ENCODE results near the gene LYZL1.
"Not testable (repeated sequence)": the region's sequence is repeated elsewhere in the genome, so short reads cannot be mapped to it uniquely, and the experiment has no call there.

Gene LYZL1

GRCh38 chr10:29288906-29289305 is at the start of gene LYZL1:
Gene LYZL1, plus strand, starts transcription at chr10:29289070. Its CDS starts 2,798 bp downstream, at chr10:29291868.
- not testable (repeated sequence) for DNase-seq (ENCODE audit: low spot score)

- no peak for DNase-seq (ENCODE audit: low spot score)
Observed at GRCh38 chr10:29239569-29240472, 49.0 kb upstream of the LYZL1 start.

DNA sequence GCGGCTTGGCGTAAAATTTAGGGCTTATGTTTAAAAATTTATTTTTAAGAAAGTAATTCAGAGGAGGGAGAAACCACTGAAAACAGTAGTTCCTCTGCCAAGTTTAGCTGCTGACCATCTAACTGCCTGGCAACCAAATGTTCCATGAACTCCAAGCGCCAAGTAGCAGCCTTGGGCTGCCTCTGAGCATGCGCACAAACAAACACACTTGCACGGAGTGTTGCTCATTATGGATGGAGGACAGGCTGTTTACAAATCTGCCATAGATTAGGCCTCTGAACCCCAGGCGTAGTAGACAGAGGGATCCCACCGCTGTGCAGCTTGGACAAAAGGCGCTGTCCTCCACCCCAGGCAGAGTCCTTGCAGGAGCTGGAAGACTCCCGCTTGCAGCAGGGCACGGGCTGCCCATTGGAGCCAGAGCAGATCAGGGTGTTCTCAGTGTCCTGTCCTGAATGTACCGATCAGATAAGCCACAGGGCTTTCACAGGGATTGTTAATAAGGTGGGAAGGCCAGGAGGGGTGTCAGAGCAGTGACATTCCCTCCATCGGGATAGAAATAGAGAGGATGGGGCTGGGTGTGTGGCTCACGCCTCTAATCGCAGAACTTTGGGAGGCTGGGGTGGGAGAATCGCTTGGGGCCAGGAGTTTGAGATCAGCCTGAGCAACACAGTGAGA is 47.7 kb upstream of the LYZL1 start:
- DNase-seq (ENCODE audit: low spot score): no peak

- DNase-seq (ENCODE audit: low spot score): no peak
Observed at GRCh38 chr10:29241925-29242324, 46.9 kb upstream of the LYZL1 start.

GRCh38 chr10:29243066-29243465 is 45.8 kb upstream of the LYZL1 start:
- DNase-seq (ENCODE audit: low spot score): no peak

DNA sequence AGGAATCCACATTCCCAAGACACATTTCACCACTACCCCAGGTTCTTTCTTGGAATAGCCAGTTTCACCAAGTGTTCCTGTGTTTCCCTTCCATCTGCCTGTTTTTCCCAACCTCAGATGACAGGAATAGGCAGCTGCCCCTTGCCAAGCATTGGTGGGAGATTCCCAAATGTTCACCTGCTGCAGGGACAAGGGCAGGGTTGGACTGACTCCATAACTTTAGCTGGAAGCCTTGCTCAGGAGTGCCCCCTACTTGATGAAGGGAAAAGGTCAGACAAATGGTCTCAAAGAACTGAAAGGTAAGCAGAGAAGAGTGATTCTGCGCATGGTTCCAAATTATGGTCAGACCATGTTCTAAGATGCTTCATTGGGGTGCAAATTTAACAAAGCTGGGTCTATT is 45.1 kb upstream of the LYZL1 start:
- DNase-seq (ENCODE audit: low spot score): no peak

- no peak for DNase-seq (ENCODE audit: low spot score)
Observed at GRCh38 chr10:29244978-29245377, 43.9 kb upstream of the LYZL1 start.

- DNase-seq (ENCODE audit: low spot score): peak; percentile 98
Observed at GRCh38 chr10:29245476-29245875, 43.4 kb upstream of the LYZL1 start.

DNA sequence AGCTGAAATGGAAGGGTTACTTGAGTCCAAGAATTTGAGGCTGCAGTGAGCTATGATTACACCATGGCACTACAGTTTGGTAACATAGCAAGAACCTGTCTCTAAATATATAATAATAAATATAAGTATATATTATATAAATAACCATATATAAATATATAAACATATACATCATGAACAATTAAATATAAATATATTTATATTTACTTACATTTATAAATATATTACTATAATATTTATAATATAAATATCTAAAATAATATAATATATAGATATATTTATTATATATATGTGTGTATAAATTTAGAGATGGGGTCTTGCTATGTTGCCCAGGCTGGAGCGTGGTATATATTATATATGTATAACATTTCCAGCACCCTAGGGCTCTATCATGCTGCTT is 42.4 kb upstream of the LYZL1 start:
- no peak for DNase-seq (ENCODE audit: low spot score)

- no peak for DNase-seq (ENCODE audit: low spot score)
Observed at GRCh38 chr10:29248158-29248557, 40.7 kb upstream of the LYZL1 start.

DNA sequence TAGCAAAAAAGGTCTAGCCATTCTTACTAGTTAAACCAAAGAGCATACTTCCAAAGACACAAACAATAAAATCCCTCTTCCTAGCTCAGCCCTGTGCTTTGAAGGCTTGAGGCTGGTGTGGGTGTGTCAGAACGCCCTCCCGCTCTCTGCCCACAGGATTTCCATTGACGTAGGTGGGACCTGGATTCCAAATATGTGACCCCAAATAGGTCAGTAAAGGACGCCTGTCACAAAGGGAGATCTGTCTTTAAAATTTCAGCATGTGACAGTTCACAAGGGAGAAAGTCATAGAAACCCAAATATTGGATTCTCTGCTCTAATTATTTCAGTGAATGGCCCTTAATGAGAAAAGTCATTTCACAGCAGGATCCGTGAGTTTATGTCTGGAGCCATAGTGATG is 39.9 kb upstream of the LYZL1 start:
- DNase-seq (ENCODE audit: low spot score): peak; percentile 31

DNA sequence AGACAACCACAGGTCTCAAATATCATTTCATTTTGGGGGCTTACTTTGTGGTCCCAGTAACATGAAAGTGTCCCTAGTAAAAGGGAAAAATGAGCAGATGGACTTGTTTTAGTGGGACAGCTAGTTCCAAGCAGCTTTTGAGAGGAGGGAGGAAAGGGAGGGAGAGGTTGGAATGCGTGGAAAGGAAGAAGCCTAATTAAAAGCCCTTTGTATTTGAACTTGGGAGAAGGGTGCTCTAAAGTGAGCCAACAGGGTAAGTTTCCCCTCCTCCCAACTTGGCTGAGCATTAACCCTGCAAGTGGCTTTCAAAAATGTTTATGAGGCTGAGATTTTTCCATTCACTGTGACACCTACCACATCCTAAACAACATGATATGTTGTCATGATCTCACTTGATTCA is 38.8 kb upstream of the LYZL1 start:
- DNase-seq (ENCODE audit: low spot score): no peak

DNA sequence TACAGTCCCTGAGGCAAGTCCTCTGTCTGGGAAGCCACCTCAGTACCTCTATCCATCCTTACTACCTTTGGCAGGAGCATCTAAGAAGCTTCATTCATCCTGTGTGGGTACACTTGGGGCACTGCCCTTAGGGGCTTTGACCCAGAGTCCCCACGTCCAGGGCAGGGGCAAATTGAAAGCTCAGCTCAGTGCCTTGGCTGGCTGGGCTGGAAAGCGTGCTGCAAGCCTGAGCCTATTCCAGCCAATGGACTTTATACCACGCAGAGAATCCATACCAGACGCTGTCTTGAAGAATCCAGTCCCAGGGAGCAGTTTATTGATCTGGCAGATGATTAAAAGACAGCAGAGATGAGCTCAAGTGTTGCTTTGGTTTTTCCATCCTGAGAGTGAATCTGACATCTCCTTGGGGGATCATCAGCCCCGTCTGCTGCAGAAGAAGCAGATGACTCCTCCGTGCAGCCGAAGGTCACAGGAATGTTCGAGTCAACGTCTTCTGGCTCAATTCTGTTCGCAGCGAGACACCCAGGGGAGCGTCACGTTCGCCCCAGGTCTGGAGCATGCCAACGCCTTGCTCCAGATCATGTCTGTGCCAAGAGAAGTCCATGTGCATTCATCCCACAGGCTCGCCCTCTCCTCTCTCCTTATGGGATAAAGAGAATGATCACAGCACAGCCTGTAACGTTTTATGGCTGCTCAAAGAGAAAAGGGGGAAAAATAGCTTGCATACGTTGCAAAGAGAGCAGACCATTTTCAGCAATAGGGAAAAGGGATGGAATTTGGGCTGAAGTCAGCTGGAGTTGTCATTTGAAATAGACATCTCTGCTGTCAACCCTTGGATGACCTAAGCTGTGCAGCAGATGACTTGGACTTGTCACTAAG is 35.8 kb upstream of the LYZL1 start:
- no peak for DNase-seq (ENCODE audit: low spot score)

DNA sequence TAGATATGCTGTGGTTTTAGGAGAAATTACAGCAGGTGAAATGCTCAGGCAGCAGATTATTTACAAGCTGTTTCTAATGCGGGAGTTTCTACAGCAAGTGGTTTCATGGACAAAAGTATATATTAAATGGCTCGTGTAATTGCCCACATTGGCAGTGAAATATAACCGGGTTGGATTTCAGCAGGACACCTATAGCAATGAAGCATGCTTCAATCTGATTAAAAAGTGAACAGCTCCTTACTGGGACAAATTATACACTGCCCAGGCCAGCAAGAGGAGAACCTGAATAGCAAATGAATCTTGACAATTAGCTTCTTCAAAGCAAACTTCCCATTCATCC is 35.2 kb upstream of the LYZL1 start:
- DNase-seq (ENCODE audit: low spot score): no peak

- no peak for DNase-seq (ENCODE audit: low spot score)
Observed at GRCh38 chr10:29254123-29255046, 34.5 kb upstream of the LYZL1 start.

- no peak for DNase-seq (ENCODE audit: low spot score)
Observed at GRCh38 chr10:29255104-29255503, 33.8 kb upstream of the LYZL1 start.

DNA sequence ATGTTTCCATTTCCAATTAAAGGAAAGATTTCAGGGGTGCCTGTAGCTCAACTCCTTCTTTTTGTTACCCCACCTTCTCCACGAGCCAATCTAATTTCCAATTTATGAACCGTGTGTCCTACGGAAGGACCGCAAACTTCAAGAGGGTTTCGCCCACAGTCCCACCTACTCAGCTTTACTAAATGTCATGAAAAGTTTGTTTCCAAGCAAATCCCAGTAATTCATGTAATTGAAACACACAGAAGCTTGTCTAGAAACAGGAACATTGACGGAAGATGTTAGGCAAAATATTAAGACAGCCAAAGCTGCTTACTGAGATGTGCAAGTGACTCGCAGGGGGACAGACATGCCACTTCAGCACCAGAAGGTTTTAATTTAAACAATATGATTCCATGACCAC is 32.9 kb upstream of the LYZL1 start:
- no peak for DNase-seq (ENCODE audit: low spot score)

DNA sequence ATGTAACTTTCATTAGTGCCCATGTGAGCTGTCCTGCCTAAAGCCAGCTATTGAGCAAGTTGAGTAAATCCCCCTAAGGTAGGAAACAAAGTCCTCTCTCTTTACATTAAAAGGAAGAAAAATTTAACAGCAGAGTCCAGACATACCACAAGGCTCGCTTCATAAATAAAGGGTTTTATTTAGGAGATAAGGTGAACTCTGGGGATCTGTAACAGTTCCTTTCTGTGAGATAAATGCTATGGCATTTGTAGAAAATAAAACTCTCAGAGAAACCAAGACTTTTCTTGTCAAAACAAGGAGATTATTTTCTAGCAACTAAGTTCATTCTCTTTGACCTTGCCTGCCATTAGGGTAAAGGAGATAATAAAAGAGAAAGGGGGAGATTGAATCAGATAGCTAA is 32.3 kb upstream of the LYZL1 start:
- no peak for DNase-seq (ENCODE audit: low spot score)

GRCh38 chr10:29257106-29257783 is 31.6 kb upstream of the LYZL1 start:
- no peak for DNase-seq (ENCODE audit: low spot score)

- DNase-seq (ENCODE audit: low spot score): no peak
Observed at GRCh38 chr10:29257784-29258135, 31.1 kb upstream of the LYZL1 start.

- no peak for DNase-seq (ENCODE audit: low spot score)
Observed at GRCh38 chr10:29259498-29259897, 29.4 kb upstream of the LYZL1 start.
